Choroid plexus epithelial cell (primary cell): ENCODE measurements around the gene C2.
"Not testable (repeated sequence)": the region's sequence is repeated elsewhere in the genome, so short reads cannot be mapped to it uniquely, and the experiment has no call there.

ENCODE experiments used
- DNase-seq: peaks from one replicate; pipeline ENCODE4 v3.0.0-alpha.2; 2010; ENCODE audit warnings: low read depth
- H3K4me3 ChIP-seq: 2 replicates; pipeline ENCODE4 v1.5.1; 2011; ENCODE audit warnings: low read depth, mild to moderate bottlenecking, control low read depth, low read length, moderate library complexity
- CTCF ChIP-seq: conservative IDR thresholded peaks from 2 replicates; pipeline ENCODE4 v1.5.1; 2011; ENCODE audit warnings: low read depth, mild to moderate bottlenecking, control low read depth, inconsistent platforms, low read length, moderate library complexity

The C2 gene

GRCh38 chr6:31905041-31905440 is 22.5 kb upstream of the C2 start:
- DNase-seq = no peak
- no peak overlapping the region for H3K4me3 ChIP-seq
- no peak for TF ChIP-seq CTCF

GRCh38 chr6:31906122-31906521 is 21.4 kb upstream of the C2 start:
- no peak for TF ChIP-seq CTCF
- no peak for DNase-seq
- H3K4me3 ChIP-seq = no peak overlapping the region

GRCh38 chr6:31906727-31907126 is 20.8 kb upstream of the C2 start:
- DNase-seq, H3K4me3 ChIP-seq: not testable (repeated sequence)

GRCh38 chr6:31907158-31907813 is 20.2 kb upstream of the C2 start:
- no peak for TF ChIP-seq CTCF
- peak; percentile 94 for DNase-seq
- H3K4me3 ChIP-seq = no peak overlapping the region

- DNase-seq, H3K4me3 ChIP-seq: not testable (repeated sequence)
These were observed 19.3 kb upstream of the C2 start for GRCh38 chr6:31908255-31908654.

- no peak for TF ChIP-seq CTCF
- H3K4me3 ChIP-seq = no peak overlapping the region
- DNase-seq = peak; percentile 79
These were observed 18.7 kb upstream of the C2 start for GRCh38 chr6:31908791-31909190.

GRCh38 chr6:31909298-31909697 is 18.2 kb upstream of the C2 start:
- not testable (repeated sequence) for DNase-seq

GRCh38 chr6:31911826-31912585 is 15.5 kb upstream of the C2 start:
- TF ChIP-seq CTCF = no peak
- no peak overlapping the region for H3K4me3 ChIP-seq
- no peak for DNase-seq

More at GRCh38 chr6:31909298-31909697, 18.2 kb upstream of the C2 start:
- H3K4me3 ChIP-seq = not testable (repeated sequence)
